GM12874 (cell line): ENCODE results near the gene PRPF38B.

Source experiments
- CTCF ChIP-seq: IDR thresholded peaks from 2 replicates; pipeline ENCODE4 v1.5.1; 2011; ENCODE audit warnings: low read depth, mild to moderate bottlenecking, control low read depth, low read length, moderate library complexity; ENCODE audit not compliant: insufficient read depth

Gene PRPF38B

DNA sequence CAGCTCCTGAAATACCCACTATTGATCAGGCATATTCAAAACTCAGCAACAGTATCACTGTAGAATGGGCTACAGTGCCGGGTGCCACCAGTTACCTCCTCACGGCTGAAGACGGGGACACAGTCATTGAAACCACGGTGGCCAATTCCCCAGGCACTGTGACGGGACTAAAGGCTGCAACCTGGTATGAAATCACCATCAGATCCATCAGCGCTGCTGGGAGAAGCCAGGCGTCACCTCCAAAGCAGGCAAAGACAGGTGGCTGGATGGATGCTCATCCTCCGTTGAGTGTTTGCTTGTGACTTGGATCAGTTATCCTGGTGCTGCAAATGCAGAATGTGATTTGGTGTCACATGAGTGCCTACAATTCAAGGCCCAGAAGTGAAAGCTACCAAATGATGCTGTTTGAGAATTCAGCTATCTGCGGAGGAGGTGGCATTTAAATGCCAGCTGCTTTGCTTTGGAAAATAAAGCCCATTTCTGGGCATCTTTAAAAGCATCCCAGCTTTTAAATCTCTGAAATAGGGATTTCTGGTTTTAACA, 25.7 kb downstream of the PRPF38B start:
- TF ChIP-seq CTCF = no peak

- TF ChIP-seq CTCF = no peak
These were observed 27.0 kb downstream of the PRPF38B start for GRCh38 chr1:108718927-108719655.

DNA sequence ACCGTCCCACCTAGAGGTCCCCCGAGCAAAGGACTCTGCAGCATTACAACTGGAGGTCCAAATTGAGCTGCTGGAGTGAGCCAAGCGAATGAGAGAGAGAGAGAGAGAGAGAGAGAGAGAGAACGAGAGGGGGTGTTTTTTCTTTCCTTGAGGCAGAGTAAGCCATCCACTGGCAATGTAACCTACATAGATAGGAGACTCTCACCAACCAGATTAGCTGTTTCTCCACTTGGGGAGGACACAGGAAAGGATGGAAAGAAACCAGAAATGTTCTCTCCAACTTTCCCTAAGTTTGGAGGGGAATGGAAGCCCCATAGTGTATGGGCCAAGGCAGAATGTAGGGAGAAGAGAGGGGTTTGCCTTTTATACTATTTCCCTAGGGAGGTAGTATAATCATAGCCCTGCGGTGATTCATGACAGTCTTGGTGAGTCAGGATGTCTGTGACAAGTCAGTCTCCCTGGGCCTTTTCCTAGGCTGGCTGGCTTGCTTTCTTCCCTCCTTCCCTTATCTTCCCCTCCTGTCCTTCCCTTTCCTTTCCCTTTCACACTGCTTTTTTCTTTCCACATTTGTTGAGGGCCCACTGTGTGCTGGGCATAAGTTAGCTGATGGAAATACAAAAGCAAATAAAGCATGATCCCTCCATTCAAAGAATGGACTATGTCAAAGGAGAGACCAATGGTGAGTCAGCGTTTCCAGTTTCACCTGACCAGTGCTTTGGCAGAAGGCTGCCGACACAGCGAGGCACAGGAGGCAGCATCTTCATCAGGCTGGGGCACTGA, 27.7 kb downstream of the PRPF38B start:
- no peak for TF ChIP-seq CTCF

GRCh38 chr1:108722292-108722691, 30.2 kb downstream of the PRPF38B start:
- no peak for TF ChIP-seq CTCF

DNA sequence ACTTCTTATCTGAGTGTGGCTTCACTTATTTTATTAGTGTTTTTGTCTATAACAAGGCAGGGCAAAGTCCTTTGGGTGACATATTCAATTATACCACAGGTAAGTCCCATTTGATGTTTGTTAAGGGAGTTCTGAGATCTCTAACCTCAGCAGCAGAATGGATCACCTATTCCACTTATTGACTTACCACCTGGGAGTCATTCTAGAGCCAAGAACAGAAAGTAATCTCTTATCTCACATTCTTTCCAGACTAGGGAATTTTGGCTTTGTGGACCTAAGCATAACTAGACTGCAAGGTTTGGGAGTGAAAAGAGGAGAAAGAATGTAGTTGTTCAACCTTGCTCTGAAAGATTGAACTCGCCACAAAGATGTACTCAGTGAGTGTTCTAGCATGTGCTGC, 33.8 kb downstream of the PRPF38B start:
- no peak for TF ChIP-seq CTCF

GRCh38 chr1:108728327-108728923, 36.3 kb downstream of the PRPF38B start:
- no peak for TF ChIP-seq CTCF

DNA sequence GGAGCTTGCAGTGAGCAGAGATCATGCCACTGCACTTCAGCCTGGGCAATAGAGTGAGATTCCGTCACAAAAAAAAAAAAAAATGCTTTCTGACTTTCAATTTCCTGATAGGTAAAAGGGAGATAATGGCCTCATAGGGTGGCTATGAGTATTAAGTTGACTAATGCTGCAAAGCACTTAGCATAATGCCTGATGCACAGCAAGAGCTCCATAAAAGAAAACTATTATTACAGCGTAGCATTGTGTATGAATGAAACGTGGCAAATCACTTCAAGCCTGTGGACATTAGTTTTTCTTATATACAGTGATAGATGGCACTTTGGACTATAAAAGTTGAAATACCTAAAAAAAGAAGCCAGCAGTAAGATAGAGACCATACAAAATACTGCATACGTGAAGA, 37.4 kb downstream of the PRPF38B start:
- no peak for TF ChIP-seq CTCF
